A673 (cell line): ENCODE data around the gene ARHGAP26. TPM values are rescaled to one million over a fixed set of nuclear protein-coding genes. Genes with fewer than 3 reads are reported as not detected.

Experiments
- BruUV-seq: library from RNA; stranded (reverse); fragments of 400-500 nt; replicated peaks from 2 replicates; lab custom pipeline; 2021; lab: Mats Ljungman, UMichigan
- CTCF ChIA-PET: fragments of 300-600 bp; sonication (Branson Sonifier 250); formaldehyde crosslinking; loops from one replicate; lab custom pipeline; 2022; ENCODE audit warnings: antibody characterized with exemption; lab: Charles Lee
- POLR2A ChIA-PET: fragments of 300-600 bp; sonication (Branson Sonifier 250); formaldehyde crosslinking; loops from one replicate; lab custom pipeline; 2022; ENCODE audit warnings: antibody characterized with exemption; ENCODE audit not compliant: low non-redundant PET; lab: Charles Lee
- DNase-seq: peaks from one replicate; pipeline ENCODE4 v3.0.0-alpha.2; 2015; ENCODE audit warnings: low spot score
- H3K27ac ChIP-seq: fragments of 200-600 bp; sonication (generic); 2 replicates; pipeline ENCODE4 v1.5.1; 2016; ENCODE audit warnings: mixed run types, low read depth, mild to moderate bottlenecking, mixed read lengths, antibody characterized with exemption, low read length; ENCODE audit not compliant: poor library complexity, severe bottlenecking
- H3K27me3 ChIP-seq: fragments of 200-600 bp; sonication (generic); replicated peaks from 2 replicates; pipeline ENCODE4 v1.6.1; 2017; ENCODE audit warnings: mixed run types, low read depth, mild to moderate bottlenecking, mixed read lengths, antibody characterized with exemption, low read length; ENCODE audit not compliant: insufficient read depth, poor library complexity
- H3K36me3 ChIP-seq: fragments of 200-600 bp; sonication (generic); 2 replicates; pipeline ENCODE4 v1.6.1; 2016; ENCODE audit warnings: mixed run types, mild to moderate bottlenecking, mixed read lengths, antibody characterized with exemption, low read length; ENCODE audit not compliant: insufficient read depth, poor library complexity, severe bottlenecking
- H3K4me1 ChIP-seq: fragments of 200-600 bp; sonication (generic); 2 replicates; pipeline ENCODE4 v1.6.1; 2017; ENCODE audit warnings: mixed run types, mild to moderate bottlenecking, mixed read lengths, antibody characterized with exemption, low read length; ENCODE audit not compliant: insufficient read depth, poor library complexity, severe bottlenecking
- H3K4me3 ChIP-seq: fragments of 200-600 bp; sonication (generic); 2 replicates; pipeline ENCODE4 v1.5.1; 2016; ENCODE audit warnings: low read depth, mixed run types, mild to moderate bottlenecking, mixed read lengths, low read length; ENCODE audit not compliant: poor library complexity, severe bottlenecking
- H3K9me3 ChIP-seq: fragments of 200-600 bp; sonication (generic); 2 replicates; pipeline ENCODE4 v1.6.1; 2016; ENCODE audit warnings: mixed run types, low read depth, mild to moderate bottlenecking, mixed read lengths, antibody characterized with exemption, low read length; ENCODE audit not compliant: poor library complexity, severe bottlenecking
- CTCF ChIP-seq: fragments of 300-800, 200-600 bp; sonication (generic); conservative IDR thresholded peaks from 2 replicates; pipeline ENCODE4 v1.5.1; 2017; ENCODE audit warnings: low read depth, mild to moderate bottlenecking, antibody characterized with exemption, low read length, moderate library complexity, mixed read lengths
- EZH2 ChIP-seq: fragments of 200-600 bp; sonication (generic); IDR thresholded peaks from 2 replicates; pipeline ENCODE4 v1.6.1; 2017; ENCODE audit warnings: borderline replicate concordance, low read depth, mild to moderate bottlenecking, mixed read lengths, antibody characterized with exemption, low read length; ENCODE audit not compliant: poor library complexity, severe bottlenecking
- intact Hi-C: fragments of 100-400 bp; cut with micrococcal nuclease; formaldehyde crosslinking; loops from one replicate; pipeline ENCODE4 v1.10.0; 2022; ENCODE audit not compliant: unreplicated experiment
- total RNA-seq: library from RNA; stranded (reverse); gene quantifications from 2 replicates; pipeline ENCODE4 v1.2.3, GENCODE V29; 2021

ARHGAP26 gene
- total RNA-seq, 1 experiment from 2014 or later = 25.5 TPM

GRCh38 chr5:142941245-142941644 is 171.1 kb downstream of the ARHGAP26 start:
- Histone ChIP-seq H3K4me3 (no peak overlapping the region), H3K4me1 (peaks cover 26% of the 10 kb centered on the region), H3K9me3 (no peaks in the 10 kb centered on the region), H3K27ac (no peak overlapping the region), H3K36me3 (no peaks in the 10 kb centered on the region), H3K27me3 (no peaks in the 10 kb centered on the region)
- intact Hi-C loops = no loop called here
- no TSS peak for BruUV-seq
- ChIA-PET CTCF (no interaction called here), POLR2A (no interaction called here)
- no peak for DNase-seq
- TF ChIP-seq CTCF (no peak), EZH2 (no peak)

- H3K27me3 ChIP-seq = no peaks in the 10 kb centered on the region
- H3K36me3 ChIP-seq = no peaks in the 10 kb centered on the region
- TF ChIP-seq EZH2 (no peak), CTCF (no peak)
- H3K4me1 ChIP-seq = peaks cover 10% of the 10 kb centered on the region
- ChIA-PET POLR2A (no interaction called here), CTCF (no interaction called here)
- no peak for DNase-seq
- BruUV-seq = no TSS peak
- H3K9me3 ChIP-seq = no peaks in the 10 kb centered on the region
- intact Hi-C loops = no loop called here
- no peak overlapping the region for H3K27ac ChIP-seq
- no peak overlapping the region for H3K4me3 ChIP-seq
Measured at GRCh38 chr5:142942901-142943300, 172.7 kb downstream of the ARHGAP26 start.

- Histone ChIP-seq H3K9me3 (no peaks in the 10 kb centered on the region), H3K27ac (no peak overlapping the region), H3K4me3 (no peak overlapping the region), H3K4me1 (no peaks in the 10 kb centered on the region), H3K27me3 (no peaks in the 10 kb centered on the region), H3K36me3 (no peaks in the 10 kb centered on the region)
- no TSS peak for BruUV-seq
- TF ChIP-seq CTCF (no peak), EZH2 (no peak)
- CTCF ChIA-PET = no interaction called here
- POLR2A ChIA-PET = no interaction called here
- DNase-seq = no peak
- intact Hi-C loops = no loop called here
Measured at GRCh38 chr5:142944140-142944539, 174.0 kb downstream of the ARHGAP26 start.
